A673 (cell line): ENCODE results near the gene UBXN7.
"Not testable (repeated sequence)": the region's sequence is repeated elsewhere in the genome, so short reads cannot be mapped to it uniquely, and the experiment has no call there.

Source experiments
- EZH2 ChIP-seq: fragments of 200-600 bp; sonication (generic); IDR thresholded peaks from 2 replicates; pipeline ENCODE4 v1.6.1; 2017; ENCODE audit warnings: borderline replicate concordance, low read depth, mild to moderate bottlenecking, mixed read lengths, antibody characterized with exemption, low read length; ENCODE audit not compliant: poor library complexity, severe bottlenecking
- TF ChIP-seq, protein P1 (sequence below): fragments of 300-800, 200-600 bp; sonication (generic); conservative IDR thresholded peaks from 2 replicates; pipeline ENCODE4 v1.5.1; 2017; ENCODE audit warnings: low read depth, mild to moderate bottlenecking, antibody characterized with exemption, low read length, moderate library complexity, mixed read lengths

DNA sequence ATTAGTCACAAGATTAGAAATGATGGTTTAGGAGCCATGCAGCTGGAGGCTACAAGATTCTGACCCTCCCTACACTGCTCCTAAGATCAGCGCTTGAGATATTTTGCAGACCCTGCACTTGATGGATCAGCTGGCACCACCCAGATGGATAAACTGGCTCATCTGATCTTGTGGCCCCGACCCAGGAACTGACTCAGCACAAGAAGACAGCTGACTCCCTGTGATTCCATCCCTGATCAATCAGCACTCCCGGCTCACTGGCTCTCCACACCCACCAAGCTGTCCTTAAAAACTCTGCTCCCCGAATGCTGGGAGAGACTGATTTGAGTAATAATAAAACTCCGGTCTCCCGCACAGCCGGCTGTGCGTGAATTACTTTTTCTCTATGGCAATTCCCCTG, 129.3 kb downstream of the UBXN7 start:
- not testable (repeated sequence) for TF ChIP-seq EZH2
- TF ChIP-seq, protein P1, sequence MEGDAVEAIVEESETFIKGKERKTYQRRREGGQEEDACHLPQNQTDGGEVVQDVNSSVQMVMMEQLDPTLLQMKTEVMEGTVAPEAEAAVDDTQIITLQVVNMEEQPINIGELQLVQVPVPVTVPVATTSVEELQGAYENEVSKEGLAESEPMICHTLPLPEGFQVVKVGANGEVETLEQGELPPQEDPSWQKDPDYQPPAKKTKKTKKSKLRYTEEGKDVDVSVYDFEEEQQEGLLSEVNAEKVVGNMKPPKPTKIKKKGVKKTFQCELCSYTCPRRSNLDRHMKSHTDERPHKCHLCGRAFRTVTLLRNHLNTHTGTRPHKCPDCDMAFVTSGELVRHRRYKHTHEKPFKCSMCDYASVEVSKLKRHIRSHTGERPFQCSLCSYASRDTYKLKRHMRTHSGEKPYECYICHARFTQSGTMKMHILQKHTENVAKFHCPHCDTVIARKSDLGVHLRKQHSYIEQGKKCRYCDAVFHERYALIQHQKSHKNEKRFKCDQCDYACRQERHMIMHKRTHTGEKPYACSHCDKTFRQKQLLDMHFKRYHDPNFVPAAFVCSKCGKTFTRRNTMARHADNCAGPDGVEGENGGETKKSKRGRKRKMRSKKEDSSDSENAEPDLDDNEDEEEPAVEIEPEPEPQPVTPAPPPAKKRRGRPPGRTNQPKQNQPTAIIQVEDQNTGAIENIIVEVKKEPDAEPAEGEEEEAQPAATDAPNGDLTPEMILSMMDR: not testable (repeated sequence)
